ENCODE results near the gene RGP1.

GRCh38 chr9:35746583-35746982 lies 2.5 kb upstream of the RGP1 start:
- TF ChIP-seq PATZ1 (CRISPR knock-in tag; IDR thresholded peaks at IDR 0.05; ENCODE audit: borderline replicate concordance) (no peak), CSDC2 (CRISPR knock-in tag; IDR thresholded peaks at IDR 0.05) (no peak), RARB (CRISPR knock-in tag; IDR thresholded peaks at IDR 0.05) (no peak), ZFP3 (CRISPR knock-in tag; IDR thresholded peaks at IDR 0.05) (no peak), TOX (CRISPR knock-in tag; IDR thresholded peaks at IDR 0.05; ENCODE audit: borderline replicate concordance) (no peak), BACH2 (CRISPR knock-in tag; IDR thresholded peaks at IDR 0.05; ENCODE audit: borderline replicate concordance) (no peak)
